Right cardiac atrium (tissue), 5 donors: ENCODE data around the gene ART4. TPM values are rescaled to one million over a fixed set of nuclear protein-coding genes. Genes with fewer than 3 reads are reported as not detected.

Experiments
- ATAC-seq, 2 donors: fragments of 200-7000 bp; cut with Tn5 transposase; one replicate each; pipeline versions ENCODE4 v1.8.0 to v1.9.1; 2020; ENCODE audit warnings: moderate library complexity in 2 of 2, mild to moderate bottlenecking in 1 of 2
- DNase-seq, 3 donors: peaks; one replicate each; pipeline ENCODE4 v3.0.0-alpha.2; 2020
- H3K27ac ChIP-seq: one replicate; pipeline ENCODE4 v1.5.1; 2013; ENCODE audit warnings: mild to moderate bottlenecking, low read length, control low read depth, moderate library complexity
- H3K27me3 ChIP-seq: one replicate; pipeline ENCODE4 v1.6.1; 2013; ENCODE audit not compliant: control insufficient read depth, insufficient read depth
- H3K4me1 ChIP-seq: one replicate; pipeline ENCODE4 v1.6.1; 2013; ENCODE audit warnings: low read length; ENCODE audit not compliant: control insufficient read depth, insufficient read depth
- H3K4me3 ChIP-seq: one replicate; pipeline ENCODE4 v1.5.1; 2013; ENCODE audit warnings: low read length, control low read depth
- H3K9me3 ChIP-seq: one replicate; pipeline ENCODE4 v1.6.1; 2013; ENCODE audit warnings: low read length; ENCODE audit not compliant: control insufficient read depth
- WGBS: extraction: QIAGEN DNeasy Blood & Tissue Kit; methylation state at CpG from one replicate; pipeline ENCODE4 v1.1.7; 2013; 5-methylcytosine and 5-hydroxymethylcytosine counted together
- intact Hi-C, 4 donors: fragments of 100-400 bp; cut with DNase I; formaldehyde crosslinking; loops; one replicate each; pipeline versions ENCODE4 v1.11.0 to v1.14.0; 2022 to 2023
- polyA plus RNA-seq: library from polyadenylated mRNA; stranded (reverse); fragments of 200-250 nt; gene quantifications from one replicate; pipeline ENCODE4 v1.2.3, GENCODE V29; 2013
- total RNA-seq, 4 donors: library from RNA; stranded (reverse); fragmentation: NEBNext Ultra II Directional; extraction: Animal tissue kit (Norgen Biotek cat#: 25700); gene quantifications; one replicate each; pipeline ENCODE4 v1.2.1, GENCODE V29; 2021
- donor health status: healthy with polysubstance abuse.
- donor health status: DM: no; HTN: yes; CAD: no.
- donor health status: DM: no; HTN: no; CAD: no.
- donor health status: DM: no; HTN: yes; CAD: no; lungs with severe emphysema.
- donor health status: DM: yes; HTN: yes; CAD: no.

The ART4 gene
- total and polyA plus RNA-seq, 5 donors: 6.8 to 13.2 (median 9.9) TPM

DNA sequence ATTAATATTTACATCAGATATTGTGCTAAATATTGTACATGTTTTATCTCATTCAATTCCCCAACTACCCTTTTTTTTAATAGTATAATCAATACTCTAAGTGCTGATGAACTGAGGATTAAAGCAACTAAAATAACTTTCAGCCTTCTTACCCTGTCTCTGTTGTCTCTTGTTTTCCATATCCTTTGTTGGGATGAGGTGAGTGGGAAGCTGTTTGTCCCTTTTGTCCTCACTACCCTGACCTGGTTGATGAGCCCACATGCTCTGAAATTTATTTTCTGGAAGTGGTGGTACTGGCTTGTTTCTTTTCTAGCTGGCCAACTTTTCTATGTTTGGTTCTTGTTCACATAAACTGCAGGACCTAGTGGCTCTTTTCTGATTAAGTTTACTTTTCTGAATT lies 9.6 kb upstream of the ART4 start:
- Histone ChIP-seq H3K4me1 (peaks cover 4% of the 10 kb centered on the region), H3K27ac (no peak overlapping the region), H3K4me3 (no peak overlapping the region), H3K9me3 (no peaks in the 10 kb centered on the region), H3K27me3 (no peaks in the 10 kb centered on the region)
- ATAC-seq (no peak), DNase-seq (no peak)
- intact Hi-C loops: loop anchor here in 1 of 4 donors (5.0 kb wide), 1 partner anchor 34 kb away; the partner anchor contains the start of gene MGP

DNA sequence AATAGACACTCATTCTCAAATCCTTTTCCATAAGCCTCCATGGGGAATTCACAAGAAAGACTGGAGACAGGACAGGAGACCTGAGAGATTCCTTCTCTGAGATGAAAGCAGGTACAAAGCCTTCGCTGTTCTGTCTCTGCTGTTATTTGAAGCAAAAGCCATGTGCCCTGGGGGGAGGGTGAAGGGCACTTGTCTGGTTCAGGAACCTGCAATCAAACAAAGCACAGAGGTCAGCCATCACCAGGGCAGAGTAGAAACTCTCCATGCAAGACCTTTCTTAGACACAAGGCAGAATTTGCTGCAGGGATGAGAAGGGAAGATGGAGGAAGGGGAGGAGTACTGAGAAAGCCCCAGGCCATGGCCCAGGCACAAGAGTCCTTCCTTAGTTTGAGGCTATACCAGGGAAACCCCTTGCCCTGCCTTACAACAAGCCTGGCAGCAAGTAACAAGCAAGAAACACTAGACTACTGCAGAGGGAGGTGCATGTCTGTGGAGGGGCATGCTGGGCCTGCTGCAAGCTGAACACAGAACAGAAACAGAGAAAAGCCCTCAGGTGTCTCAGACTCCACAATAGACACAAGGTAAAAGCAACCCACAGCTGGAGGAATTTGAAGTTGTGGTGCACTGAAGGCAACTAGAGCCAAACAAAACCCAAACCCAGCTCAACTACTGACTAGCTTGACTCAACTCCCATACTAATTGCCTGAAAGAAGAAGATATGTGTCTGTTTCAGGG lies 7.8 kb upstream of the ART4 start:
- ATAC-seq (no peak), DNase-seq (no peak)
- H3K4me1 ChIP-seq: peaks cover 7% of the 10 kb centered on the region
- no peak overlapping the region for H3K27ac ChIP-seq
- 94% methylated on average over 1 of the region's 1 CpG for WGBS
- H3K4me3 ChIP-seq: no peak overlapping the region
- intact Hi-C loops: loop anchor here in 1 of 4 donors (5.0 kb wide), 1 partner anchor 36 kb away; the partner anchor contains the start of gene MGP
- no peaks in the 10 kb centered on the region for H3K27me3 ChIP-seq
- H3K9me3 ChIP-seq: no peaks in the 10 kb centered on the region

DNA sequence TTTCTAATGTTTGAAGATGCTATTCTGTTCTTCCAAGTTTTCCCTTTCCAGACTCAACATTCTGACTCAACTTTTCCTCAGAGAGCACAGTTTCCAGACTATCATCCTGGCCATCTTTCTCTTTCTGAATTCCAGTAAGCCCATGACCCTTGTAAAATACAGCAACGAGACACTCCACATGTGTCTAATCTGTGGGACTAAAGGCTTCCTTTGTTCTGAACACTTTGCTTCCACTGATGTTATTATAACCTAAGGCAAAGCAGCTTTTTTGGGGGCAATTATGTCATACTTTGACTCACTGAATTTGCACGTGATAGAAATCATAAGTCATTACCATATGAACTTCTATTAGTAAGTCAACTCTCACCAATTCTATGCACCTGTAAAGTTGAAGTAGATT lies 6.3 kb upstream of the ART4 start:
- H3K27ac ChIP-seq: no peak overlapping the region
- ATAC-seq (peak; percentile 79 to 88), DNase-seq (no peak)
- H3K9me3 ChIP-seq: no peaks in the 10 kb centered on the region
- peaks cover 7% of the 10 kb centered on the region for H3K4me1 ChIP-seq
- intact Hi-C loops: loop anchor here in 3 of 4 donors (5.0 to 10.0 kb wide), 3 partner anchors 38 to 148 kb away; partner anchors contain the start of gene MGP (in 3 of the 3)
- no peak overlapping the region for H3K4me3 ChIP-seq
- 45% methylated on average over 2 of the region's 2 CpGs for WGBS
- H3K27me3 ChIP-seq: no peaks in the 10 kb centered on the region

DNA sequence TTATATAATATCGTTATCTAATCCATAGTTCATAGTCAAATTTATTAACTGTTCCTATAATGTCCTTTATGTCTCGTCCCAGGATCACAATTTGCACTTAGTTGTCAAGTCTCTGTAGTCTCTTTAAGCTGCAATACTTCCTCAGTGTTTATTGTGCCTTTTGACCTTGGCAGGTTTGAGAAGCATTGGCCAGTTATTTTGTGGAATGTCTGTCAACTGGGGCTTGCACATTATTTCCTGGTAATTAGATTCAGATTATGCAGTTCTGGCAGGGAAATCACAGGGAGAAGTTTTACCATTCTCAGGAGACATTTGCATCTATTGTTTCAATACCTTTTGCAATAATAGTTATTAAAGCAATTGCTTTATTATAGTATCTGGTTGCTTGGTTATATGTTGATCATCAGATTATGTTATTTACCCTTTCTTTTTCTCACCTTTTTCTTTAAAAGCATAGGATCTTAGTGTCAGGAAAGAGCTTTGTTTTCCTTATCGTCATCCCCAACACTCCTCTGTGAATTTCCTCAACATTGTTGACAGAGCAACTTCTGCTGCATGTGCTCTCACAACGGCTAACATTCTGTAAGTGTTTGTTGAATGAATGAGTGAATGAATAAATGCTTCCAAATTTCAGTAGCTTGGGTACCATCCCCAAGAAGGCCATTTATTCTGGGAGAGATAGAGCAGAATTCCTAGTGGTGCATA lies 3.7 kb upstream of the ART4 start:
- H3K4me3 ChIP-seq: no peak overlapping the region
- intact Hi-C loops: loop anchor here in 3 of 4 donors (5.0 to 10.0 kb wide), 3 partner anchors 40 to 150 kb away; partner anchors contain the start of gene MGP (in 2 of the 3)
- H3K27me3 ChIP-seq: no peaks in the 10 kb centered on the region
- H3K27ac ChIP-seq: peak overlapping the region; percentile 15
- WGBS: 55% methylated on average over 4 of the region's 4 CpGs
- no peaks in the 10 kb centered on the region for H3K9me3 ChIP-seq
- H3K4me1 ChIP-seq: peaks cover 7% of the 10 kb centered on the region
- ATAC-seq: peak in 1 of 2 donors; percentile 31
- DNase-seq: no peak

DNA sequence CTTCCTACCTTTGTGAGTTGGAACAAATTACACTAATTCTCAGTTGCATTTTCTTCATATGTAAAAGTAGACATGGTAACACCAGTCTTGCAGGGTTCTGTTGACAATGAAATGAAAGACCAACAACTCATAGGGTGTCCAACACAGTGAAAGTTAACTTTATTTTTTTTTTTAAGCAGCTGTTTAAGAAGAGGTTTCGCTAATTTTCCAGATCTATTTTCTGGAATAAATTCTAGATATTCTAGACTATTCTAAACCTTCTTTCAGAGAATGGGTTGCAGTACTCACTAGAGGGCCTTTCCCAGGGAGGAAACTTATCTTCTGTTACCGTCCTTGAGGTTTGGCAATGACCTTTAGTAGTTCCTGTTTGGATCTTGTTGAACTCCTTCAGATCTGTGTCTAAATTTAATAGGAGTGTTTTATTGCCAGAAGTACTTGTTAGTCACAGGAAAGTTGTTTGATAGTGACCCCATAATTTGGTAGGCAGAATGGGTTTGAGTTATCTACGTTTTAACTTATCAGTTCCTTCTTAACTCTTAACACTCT lies 2.8 kb upstream of the ART4 start:
- 26% methylated on average over 3 of the region's 3 CpGs for WGBS
- Histone ChIP-seq H3K9me3 (no peaks in the 10 kb centered on the region), H3K27ac (no peak overlapping the region), H3K4me1 (peaks cover 9% of the 10 kb centered on the region), H3K4me3 (no peak overlapping the region), H3K27me3 (no peaks in the 10 kb centered on the region)
- intact Hi-C loops: loop anchor here in 3 of 4 donors (5.0 to 10.0 kb wide), 3 partner anchors 41 to 151 kb away; partner anchors contain the start of gene MGP (in 2 of the 3)
- DNase-seq: no peak
- peak; percentile 27 to 64 for ATAC-seq

DNA sequence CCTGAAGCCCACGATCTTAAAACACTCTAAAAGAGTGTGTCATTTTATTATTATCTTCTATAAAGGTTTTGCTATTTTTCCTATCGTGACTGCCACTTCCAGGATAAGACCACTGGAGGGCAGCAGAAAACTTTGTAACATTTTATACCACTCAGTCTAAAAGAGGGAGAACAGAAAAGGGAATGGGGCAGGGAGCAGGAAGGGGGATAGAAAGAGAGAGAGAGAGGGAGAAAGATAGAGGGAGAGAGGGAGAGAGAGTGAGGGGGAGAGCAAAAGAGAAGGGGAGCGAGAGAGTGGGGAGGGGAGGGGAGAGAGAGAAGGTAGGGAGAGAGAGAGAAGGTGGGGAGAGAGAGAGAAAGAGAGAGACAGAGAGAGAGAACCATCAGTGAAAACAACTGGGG lies 2.0 kb upstream of the ART4 start:
- peak in 1 of 3 donors; percentile 42 for DNase-seq
- Histone ChIP-seq H3K4me1 (peaks cover 13% of the 10 kb centered on the region), H3K27ac (no peak overlapping the region), H3K27me3 (no peaks in the 10 kb centered on the region), H3K4me3 (no peak overlapping the region), H3K9me3 (no peaks in the 10 kb centered on the region)
- intact Hi-C loops: loop anchor here in 3 of 4 donors (2.0 to 10.0 kb wide), 4 partner anchors 42 to 152 kb away; partner anchors contain the start of gene MGP (in 2 of the 3)
- 14% methylated on average over 3 of the region's 3 CpGs for WGBS
- peak; percentile 33 to 52 for ATAC-seq

DNA sequence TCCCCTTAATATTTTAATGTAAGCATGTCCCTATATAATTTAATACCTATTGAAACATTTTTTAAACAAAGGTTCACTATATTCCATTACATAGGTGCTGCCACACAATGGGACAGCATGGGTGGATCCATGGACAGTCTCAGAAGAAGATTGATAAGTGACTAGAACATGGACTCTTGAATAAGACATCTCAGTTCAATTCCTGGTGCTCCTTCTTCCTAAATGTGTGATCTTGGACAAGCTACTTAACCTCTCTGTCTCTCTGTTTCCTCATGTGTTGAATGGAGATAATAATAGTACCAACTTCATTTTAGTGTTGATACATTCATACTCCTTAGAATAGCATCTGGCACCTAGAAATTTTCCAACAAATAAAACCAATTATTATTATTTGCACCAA lies 1.1 kb upstream of the ART4 start:
- peaks cover 13% of the 10 kb centered on the region for H3K4me1 ChIP-seq
- no peak overlapping the region for H3K27ac ChIP-seq
- intact Hi-C loops: loop anchor here in 2 of 4 donors (2.0 to 10.0 kb wide), 3 partner anchors 70 to 152 kb away; a partner anchor contains a TSS
- no peaks in the 10 kb centered on the region for H3K9me3 ChIP-seq
- DNase-seq (no peak), ATAC-seq (no peak)
- no peaks in the 10 kb centered on the region for H3K27me3 ChIP-seq
- H3K4me3 ChIP-seq: no peak overlapping the region

DNA sequence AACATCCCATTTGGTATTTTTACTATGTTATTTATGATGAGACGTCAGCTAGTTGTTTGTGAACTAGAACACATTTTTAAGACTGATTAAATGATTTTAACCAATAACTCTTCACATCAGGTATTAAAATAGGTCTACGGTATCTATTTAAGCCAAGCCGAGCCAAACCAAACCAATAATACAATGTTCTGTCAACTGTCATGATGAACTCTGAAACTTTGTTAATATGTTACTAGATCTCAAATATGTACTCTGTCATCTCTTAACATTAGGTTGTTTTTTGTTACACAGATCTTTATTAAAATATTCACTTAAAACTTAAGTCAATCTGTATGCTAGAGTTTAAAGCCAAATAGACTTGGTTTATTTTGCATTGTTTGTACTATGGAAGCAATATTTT lies 1.0 kb downstream of the ART4 start:
- DNase-seq: no peak
- no peak for ATAC-seq
- 54% methylated on average over 3 of the region's 3 CpGs for WGBS
- Histone ChIP-seq H3K27ac (no peak overlapping the region), H3K4me1 (peaks cover 8% of the 10 kb centered on the region), H3K4me3 (peak overlapping the region; percentile 80), H3K27me3 (no peaks in the 10 kb centered on the region), H3K9me3 (no peaks in the 10 kb centered on the region)
- intact Hi-C loops: loop anchor here in 2 of 4 donors (5.0 to 10.0 kb wide), 2 partner anchors 68 to 150 kb away; a partner anchor contains a TSS

DNA sequence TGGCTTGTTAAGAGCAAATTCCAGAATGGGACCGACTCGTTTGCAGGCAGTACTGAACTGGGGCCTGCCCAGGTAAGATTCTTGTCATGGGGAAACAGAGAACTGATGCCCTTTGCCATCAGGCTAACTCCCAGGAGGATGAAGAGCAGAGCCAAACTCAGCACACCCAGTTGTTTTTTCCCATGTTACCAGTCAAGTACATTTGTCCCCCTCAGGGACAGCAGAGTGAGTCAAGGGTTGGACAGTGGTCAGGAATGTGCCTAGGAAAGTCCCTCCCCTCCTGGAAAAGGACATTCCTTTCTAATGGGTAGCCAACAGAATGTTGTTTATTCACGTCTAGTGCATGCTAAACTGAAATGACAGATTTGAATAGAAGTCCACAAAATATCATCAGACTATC lies 1.6 kb downstream of the ART4 start:
- Histone ChIP-seq H3K4me1 (peaks cover 8% of the 10 kb centered on the region), H3K27me3 (no peaks in the 10 kb centered on the region), H3K4me3 (peak overlapping the region; percentile 80), H3K27ac (peak overlapping the region; percentile 94), H3K9me3 (no peaks in the 10 kb centered on the region)
- ATAC-seq (peak; percentile 91 to 92), DNase-seq (peak; percentile 75 to 83 (median 78))
- 18% methylated on average over 3 of the region's 3 CpGs for WGBS
- intact Hi-C loops: loop anchor here in 2 of 4 donors (5.0 to 10.0 kb wide), 2 partner anchors 67 to 151 kb away; a partner anchor contains a TSS

DNA sequence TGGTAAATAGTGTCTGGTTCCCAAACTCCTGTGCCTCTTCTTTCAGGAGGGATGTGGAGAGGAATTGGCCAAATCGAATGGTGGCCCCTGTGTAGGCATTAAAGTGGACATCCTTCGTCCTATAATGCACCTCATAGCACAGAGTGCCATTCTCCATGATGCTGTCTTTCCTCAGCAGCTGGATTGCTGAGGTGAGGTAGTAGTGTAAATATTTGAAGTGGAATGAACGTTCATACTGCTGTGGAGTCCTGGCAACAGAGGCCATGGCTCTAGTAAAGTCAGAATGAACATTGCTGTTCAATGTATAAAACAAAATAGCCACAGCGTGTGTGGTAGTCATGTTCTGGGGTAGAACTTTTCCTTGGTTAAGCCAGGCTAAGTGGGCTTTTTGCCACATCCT lies 2.7 kb downstream of the ART4 start:
- Histone ChIP-seq H3K4me3 (peak overlapping the region; percentile 80), H3K9me3 (no peaks in the 10 kb centered on the region), H3K4me1 (peaks cover 11% of the 10 kb centered on the region), H3K27me3 (no peaks in the 10 kb centered on the region), H3K27ac (peak overlapping the region; percentile 62)
- WGBS: 86% methylated on average over 4 of the region's 4 CpGs
- no peak for DNase-seq
- intact Hi-C loops: loop anchor here in 2 of 4 donors (5.0 to 10.0 kb wide), 2 partner anchors 66 to 152 kb away; a partner anchor contains a TSS
- ATAC-seq: no peak
